Hepatocyte (in vitro differentiated cells): ENCODE data around the gene DLGAP4.

Experiments
- EZH2 ChIP-seq: fragments of 200-600 bp; sonication (generic); IDR thresholded peaks from 2 replicates; pipeline ENCODE4 v1.6.1; 2016; ENCODE audit warnings: antibody characterized with exemption, mild to moderate bottlenecking, borderline replicate concordance
- EZH2phosphoT487 ChIP-seq: fragments of 200-600 bp; sonication (generic); IDR thresholded peaks from one replicate; pipeline ENCODE4 v1.6.1; 2018; ENCODE audit warnings: antibody characterized with exemption, mild to moderate bottlenecking, low read depth, moderate library complexity; ENCODE audit not compliant: unreplicated experiment, severe bottlenecking
- TF ChIP-seq, protein P1 (sequence below): fragments of 200-600 bp; sonication (generic); IDR thresholded peaks from 2 replicates; pipeline ENCODE4 v1.5.1; 2016; ENCODE audit warnings: antibody characterized with exemption, mild to moderate bottlenecking; ENCODE audit not compliant: poor library complexity

- TF ChIP-seq, protein P1, sequence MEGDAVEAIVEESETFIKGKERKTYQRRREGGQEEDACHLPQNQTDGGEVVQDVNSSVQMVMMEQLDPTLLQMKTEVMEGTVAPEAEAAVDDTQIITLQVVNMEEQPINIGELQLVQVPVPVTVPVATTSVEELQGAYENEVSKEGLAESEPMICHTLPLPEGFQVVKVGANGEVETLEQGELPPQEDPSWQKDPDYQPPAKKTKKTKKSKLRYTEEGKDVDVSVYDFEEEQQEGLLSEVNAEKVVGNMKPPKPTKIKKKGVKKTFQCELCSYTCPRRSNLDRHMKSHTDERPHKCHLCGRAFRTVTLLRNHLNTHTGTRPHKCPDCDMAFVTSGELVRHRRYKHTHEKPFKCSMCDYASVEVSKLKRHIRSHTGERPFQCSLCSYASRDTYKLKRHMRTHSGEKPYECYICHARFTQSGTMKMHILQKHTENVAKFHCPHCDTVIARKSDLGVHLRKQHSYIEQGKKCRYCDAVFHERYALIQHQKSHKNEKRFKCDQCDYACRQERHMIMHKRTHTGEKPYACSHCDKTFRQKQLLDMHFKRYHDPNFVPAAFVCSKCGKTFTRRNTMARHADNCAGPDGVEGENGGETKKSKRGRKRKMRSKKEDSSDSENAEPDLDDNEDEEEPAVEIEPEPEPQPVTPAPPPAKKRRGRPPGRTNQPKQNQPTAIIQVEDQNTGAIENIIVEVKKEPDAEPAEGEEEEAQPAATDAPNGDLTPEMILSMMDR, result no peak
- TF ChIP-seq EZH2phosphoT487, result no peak
- TF ChIP-seq EZH2, result no peak
Observed at GRCh38 chr20:36532388-36532787, 226.2 kb downstream of the DLGAP4 start.
